ENCODE results near the gene STX1A. TPM values are rescaled to one million over a fixed set of nuclear protein-coding genes. Genes with fewer than 3 reads are reported as not detected.
A peak's percentile ranks its signal among the peaks of the same experiment; 100 is the strongest.

The STX1A gene
- total and polyA plus RNA-seq, 2 donors from 2014 or later, result 2.2 to 7.4 TPM

DNA sequence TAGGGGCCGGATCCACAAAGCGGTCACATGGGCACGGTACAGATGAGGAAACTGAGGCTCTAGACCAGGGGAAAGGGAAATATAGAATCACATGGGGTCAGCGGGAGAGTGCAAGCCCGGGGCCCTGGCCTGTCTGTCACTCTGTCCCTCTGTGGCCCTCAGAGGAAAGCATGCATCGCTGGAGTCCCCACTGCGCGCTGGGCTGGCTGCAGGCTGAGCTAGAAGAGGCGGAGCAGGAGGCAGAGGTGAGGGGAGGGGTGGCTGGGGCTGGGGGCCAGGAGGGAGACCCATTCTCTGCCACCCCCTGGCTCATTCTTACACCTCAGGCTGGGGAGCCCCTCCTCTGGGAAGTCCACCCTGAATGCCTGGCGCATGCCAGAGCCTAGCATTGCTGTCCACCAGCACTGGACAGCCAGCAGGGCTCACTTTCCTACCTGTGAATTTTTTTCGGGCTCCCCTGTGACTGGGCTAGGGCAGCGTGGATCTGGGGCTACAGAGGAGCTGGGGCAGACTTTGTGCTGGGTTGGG lies 49.5 kb downstream of the STX1A start:
- Histone ChIP-seq H3K36me3 (ENCODE audit: control insufficient read depth in 2 of 3, insufficient read depth in 3 of 3, low read length in 3 of 3) (no peaks in the 10 kb centered on the region), H3K9me3 (ENCODE audit: control insufficient read depth in 2 of 3, insufficient read depth in 1 of 3, low read length in 3 of 3) (no peaks in the 10 kb centered on the region), H3K9ac (ENCODE audit: low read length in 3 of 3) (no peak overlapping the region), H3K4me3 (ENCODE audit: low read length in 3 of 3) (no peak overlapping the region), H3K27me3 (ENCODE audit: control insufficient read depth, insufficient read depth, low read length) (no peaks in the 10 kb centered on the region), H3K27ac (ENCODE audit: low read depth in 2 of 2, low read length in 2 of 2) (no peak overlapping the region), H3K4me1 (ENCODE audit: control insufficient read depth in 2 of 3, insufficient read depth in 2 of 3, low read depth in 1 of 3, low read length in 3 of 3) (peaks cover 0 to 6% (median 4%) of the 10 kb centered on the region in 3 donors)
- intact Hi-C loops (cut with DNase I), result no loop called here
- TF ChIP-seq, protein P1, sequence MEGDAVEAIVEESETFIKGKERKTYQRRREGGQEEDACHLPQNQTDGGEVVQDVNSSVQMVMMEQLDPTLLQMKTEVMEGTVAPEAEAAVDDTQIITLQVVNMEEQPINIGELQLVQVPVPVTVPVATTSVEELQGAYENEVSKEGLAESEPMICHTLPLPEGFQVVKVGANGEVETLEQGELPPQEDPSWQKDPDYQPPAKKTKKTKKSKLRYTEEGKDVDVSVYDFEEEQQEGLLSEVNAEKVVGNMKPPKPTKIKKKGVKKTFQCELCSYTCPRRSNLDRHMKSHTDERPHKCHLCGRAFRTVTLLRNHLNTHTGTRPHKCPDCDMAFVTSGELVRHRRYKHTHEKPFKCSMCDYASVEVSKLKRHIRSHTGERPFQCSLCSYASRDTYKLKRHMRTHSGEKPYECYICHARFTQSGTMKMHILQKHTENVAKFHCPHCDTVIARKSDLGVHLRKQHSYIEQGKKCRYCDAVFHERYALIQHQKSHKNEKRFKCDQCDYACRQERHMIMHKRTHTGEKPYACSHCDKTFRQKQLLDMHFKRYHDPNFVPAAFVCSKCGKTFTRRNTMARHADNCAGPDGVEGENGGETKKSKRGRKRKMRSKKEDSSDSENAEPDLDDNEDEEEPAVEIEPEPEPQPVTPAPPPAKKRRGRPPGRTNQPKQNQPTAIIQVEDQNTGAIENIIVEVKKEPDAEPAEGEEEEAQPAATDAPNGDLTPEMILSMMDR (IDR thresholded peaks at IDR 0.05; ENCODE audit: borderline replicate concordance, extremely low read depth, insufficient read depth), result no peak
- FAIRE-seq (no peak), DNase-seq (no peak)

DNA sequence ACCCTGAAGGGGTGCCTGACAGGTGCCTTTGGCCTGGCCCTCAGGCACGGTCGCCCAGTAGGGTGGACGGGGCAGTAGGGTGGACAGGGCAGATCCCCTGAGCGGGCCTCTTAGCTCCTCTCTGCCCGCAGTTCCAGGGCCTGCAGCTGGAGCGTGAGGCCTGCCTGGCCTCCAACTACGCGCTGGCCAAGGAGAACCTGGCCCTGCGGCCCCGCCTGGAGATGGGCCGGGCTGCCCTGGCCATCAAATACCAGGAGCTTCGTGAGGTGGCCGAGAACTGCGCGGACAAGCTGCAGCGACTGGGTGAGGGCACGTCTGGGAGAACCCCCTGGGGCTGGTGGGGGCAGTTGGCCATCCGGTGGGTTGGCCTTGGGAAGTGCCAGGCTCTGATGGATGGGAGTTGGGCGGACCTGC lies 50.2 kb downstream of the STX1A start:
- FAIRE-seq (no peak), DNase-seq (peak; percentile 37 to 87 (median 45))
- Histone ChIP-seq H3K9me3 (ENCODE audit: control insufficient read depth in 2 of 3, insufficient read depth in 1 of 3, low read length in 3 of 3) (no peaks in the 10 kb centered on the region), H3K4me3 (ENCODE audit: low read length in 3 of 3) (peak overlapping the region in 2 of 3 donors; percentile 76 to 77), H3K36me3 (ENCODE audit: control insufficient read depth in 2 of 3, insufficient read depth in 3 of 3, low read length in 3 of 3) (no peaks in the 10 kb centered on the region), H3K9ac (ENCODE audit: low read length in 3 of 3) (peak overlapping the region in 1 of 3 donors; percentile 70), H3K27ac (ENCODE audit: low read depth in 2 of 2, low read length in 2 of 2) (peak overlapping the region; percentile 39 to 68), H3K4me1 (ENCODE audit: control insufficient read depth in 2 of 3, insufficient read depth in 2 of 3, low read depth in 1 of 3, low read length in 3 of 3) (peaks cover 0 to 6% (median 4%) of the 10 kb centered on the region in 3 donors), H3K27me3 (ENCODE audit: control insufficient read depth, insufficient read depth, low read length) (no peaks in the 10 kb centered on the region)
- intact Hi-C loops (cut with DNase I), result no loop called here
- TF ChIP-seq, protein P1 (IDR thresholded peaks at IDR 0.05; ENCODE audit: borderline replicate concordance, extremely low read depth, insufficient read depth), result no peak

DNA sequence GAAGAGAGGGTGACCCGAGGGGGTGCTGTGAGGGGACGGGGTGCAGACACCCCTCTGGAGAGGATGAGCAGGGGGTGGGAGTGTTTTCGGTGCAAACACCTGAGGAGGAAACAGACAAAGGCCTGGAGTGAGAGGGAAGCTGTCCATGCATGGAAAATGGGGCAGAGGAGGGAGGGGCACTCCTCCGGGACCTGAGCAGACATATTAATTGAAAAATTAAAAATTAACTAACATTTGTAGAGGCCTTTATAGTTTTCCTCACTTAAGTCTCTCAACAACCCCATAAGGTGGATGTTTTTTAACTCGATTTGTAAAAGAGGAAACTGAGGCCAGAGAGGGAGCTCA lies 50.6 kb downstream of the STX1A start:
- intact Hi-C loops (cut with DNase I), result no loop called here
- FAIRE-seq, result no peak
- TF ChIP-seq, protein P1 (IDR thresholded peaks at IDR 0.05; ENCODE audit: borderline replicate concordance, extremely low read depth, insufficient read depth), result no peak

More for the DNA sequence above, 50.6 kb downstream of the STX1A start:
- peak overlapping the region; percentile 71 to 86 for H3K27ac ChIP-seq (ENCODE audit: low read depth in 2 of 2, low read length in 2 of 2)
- peak in 4 of 5 donors; percentile 33 to 72 (median 58) for DNase-seq
- H3K4me1 ChIP-seq (ENCODE audit: control insufficient read depth in 2 of 3, insufficient read depth in 2 of 3, low read depth in 1 of 3, low read length in 3 of 3), result peaks cover 0 to 6% (median 4%) of the 10 kb centered on the region in 3 donors
- no peaks in the 10 kb centered on the region for H3K9me3 ChIP-seq (ENCODE audit: control insufficient read depth in 2 of 3, insufficient read depth in 1 of 3, low read length in 3 of 3)
- H3K36me3 ChIP-seq (ENCODE audit: control insufficient read depth in 2 of 3, insufficient read depth in 3 of 3, low read length in 3 of 3), result no peaks in the 10 kb centered on the region
- peak overlapping the region; percentile 11 to 70 (median 55) for H3K9ac ChIP-seq (ENCODE audit: low read length in 3 of 3)
- peak overlapping the region; percentile 65 to 77 (median 76) for H3K4me3 ChIP-seq (ENCODE audit: low read length in 3 of 3)
- no peaks in the 10 kb centered on the region for H3K27me3 ChIP-seq (ENCODE audit: control insufficient read depth, insufficient read depth, low read length)

Measured in kidney (tissue), 14 donors.